Left ventricle myocardium inferior (tissue), 1 donor: ENCODE measurements around the gene CLIC6. TPM values are rescaled to one million over a fixed set of nuclear protein-coding genes. Genes with fewer than 3 reads are reported as not detected.

Source experiments
- DNase-seq: peaks from one replicate; pipeline ENCODE4 v3.0.0-alpha.2; 2020
- H3K27ac ChIP-seq: fragments of 200-600 bp; replicated peaks from 2 replicates; pipeline ENCODE4 v1.8.0; 2021
- H3K27me3 ChIP-seq: fragments of 200-600 bp; 2 replicates; pipeline ENCODE4 v1.8.0; 2021; ENCODE audit warnings: low read depth
- H3K36me3 ChIP-seq: fragments of 200-600 bp; 2 replicates; pipeline ENCODE4 v1.8.0; 2021
- H3K4me1 ChIP-seq: fragments of 200-600 bp; 2 replicates; pipeline ENCODE4 v1.8.0; 2021
- H3K4me3 ChIP-seq: fragments of 200-600 bp; 2 replicates; pipeline ENCODE4 v1.8.0; 2021; ENCODE audit warnings: mild to moderate bottlenecking, moderate library complexity
- H3K9me3 ChIP-seq: fragments of 200-600 bp; replicated peaks from 2 replicates; pipeline ENCODE4 v1.8.0; 2021
- CTCF ChIP-seq: fragments of 200-600 bp; IDR thresholded peaks from 2 replicates; pipeline ENCODE4 v1.8.0; 2021; ENCODE audit warnings: antibody characterized with exemption, mild to moderate bottlenecking, borderline replicate concordance
- intact Hi-C: fragments of 100-400 bp; cut with micrococcal nuclease; formaldehyde crosslinking; loops from one replicate; pipeline ENCODE4 v1.11.0; 2022
- total RNA-seq: library from RNA; stranded (reverse); fragmentation: NEBNext Ultra II Directional; extraction: Animal tissue kit (Norgen Biotek cat#: 25700); gene quantifications from one replicate; pipeline ENCODE4 v1.2.1, GENCODE V29; 2021
- donor health status: DM: no; HTN: yes; CAD: no; lungs with severe emphysema.

CLIC6 gene
- total RNA-seq, 1 donor from 2014 or later = 11.2 TPM

- DNase-seq = no peak
- H3K4me1 ChIP-seq = peaks cover 4% of the 10 kb centered on the region
- H3K27me3 ChIP-seq = peaks cover 7% of the 10 kb centered on the region
- no peak overlapping the region for H3K4me3 ChIP-seq
- TF ChIP-seq CTCF = no peak
- intact Hi-C loops = no loop called here
- no peaks in the 10 kb centered on the region for H3K36me3 ChIP-seq
- H3K9me3 ChIP-seq = no peaks in the 10 kb centered on the region
- H3K27ac ChIP-seq = no peak overlapping the region
These were observed 42.7 kb upstream of the CLIC6 start for GRCh38 chr21:34626131-34626530.

DNA sequence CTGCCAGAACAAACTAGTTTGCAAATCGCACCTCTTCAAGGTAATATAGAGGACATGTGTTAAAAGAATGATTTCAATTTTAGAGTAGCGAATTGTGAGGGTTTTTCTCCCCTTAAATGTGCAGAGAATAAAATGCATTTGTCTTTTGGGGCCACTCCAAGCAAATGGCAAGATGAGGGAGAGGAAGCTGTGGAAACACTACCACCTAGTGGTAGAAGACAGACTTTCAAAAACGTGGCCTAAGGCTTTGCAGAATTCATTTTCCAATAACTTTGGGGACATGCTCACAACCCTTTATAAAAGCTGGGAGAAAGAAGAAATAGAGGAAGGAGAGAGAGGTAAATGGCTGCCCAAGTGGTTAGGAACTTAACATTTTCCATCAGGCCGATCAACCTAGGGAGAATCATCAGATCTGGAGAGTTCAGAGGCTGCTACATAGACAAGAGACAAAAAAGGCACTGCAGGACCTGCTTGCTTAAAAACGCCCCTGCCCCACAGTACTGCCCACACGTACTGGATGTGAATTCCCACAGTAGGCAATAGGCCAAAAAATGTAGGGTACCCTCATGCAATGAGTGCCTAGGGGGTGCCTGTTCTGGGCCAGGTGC, 38.2 kb upstream of the CLIC6 start:
- H3K4me3 ChIP-seq = no peak overlapping the region
- peak; percentile 84 for TF ChIP-seq CTCF
- no peak overlapping the region for H3K27ac ChIP-seq
- no peaks in the 10 kb centered on the region for H3K9me3 ChIP-seq
- intact Hi-C loops = no loop called here
- H3K36me3 ChIP-seq = no peaks in the 10 kb centered on the region
- no peak for DNase-seq
- peaks cover 12% of the 10 kb centered on the region for H3K27me3 ChIP-seq
- H3K4me1 ChIP-seq = no peaks in the 10 kb centered on the region

- no peak for DNase-seq
- TF ChIP-seq CTCF = no peak
- Histone ChIP-seq H3K4me1 (no peaks in the 10 kb centered on the region), H3K36me3 (no peaks in the 10 kb centered on the region), H3K27me3 (peaks cover 12% of the 10 kb centered on the region), H3K4me3 (no peak overlapping the region), H3K9me3 (no peaks in the 10 kb centered on the region), H3K27ac (no peak overlapping the region)
- intact Hi-C loops = no loop called here
These were observed 36.3 kb upstream of the CLIC6 start for GRCh38 chr21:34632498-34632897.

DNA sequence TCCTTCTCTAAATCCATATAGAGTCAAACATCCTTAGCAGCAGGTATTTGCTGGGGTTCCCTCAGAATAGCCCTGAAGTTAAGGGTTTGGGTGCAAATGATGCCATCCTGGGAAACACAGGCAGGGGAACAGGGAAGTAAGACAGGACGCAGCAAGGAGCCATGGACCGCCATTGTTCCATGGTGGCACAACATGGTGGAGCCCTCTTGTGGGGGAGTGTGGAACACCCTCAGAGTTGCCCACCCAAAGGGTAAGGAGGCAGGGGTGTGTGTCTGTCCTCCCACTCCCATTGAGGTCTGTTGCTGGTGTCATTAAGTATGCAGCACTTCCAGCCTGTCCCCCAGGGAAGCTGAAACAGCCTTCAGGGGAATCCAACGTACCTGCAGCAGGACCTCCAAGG, 33.5 kb upstream of the CLIC6 start:
- Histone ChIP-seq H3K27me3 (peaks cover 12% of the 10 kb centered on the region), H3K9me3 (no peaks in the 10 kb centered on the region), H3K27ac (no peak overlapping the region), H3K4me3 (no peak overlapping the region), H3K36me3 (no peaks in the 10 kb centered on the region), H3K4me1 (no peaks in the 10 kb centered on the region)
- TF ChIP-seq CTCF = peak; percentile 44
- intact Hi-C loops = no loop called here
- no peak for DNase-seq

DNA sequence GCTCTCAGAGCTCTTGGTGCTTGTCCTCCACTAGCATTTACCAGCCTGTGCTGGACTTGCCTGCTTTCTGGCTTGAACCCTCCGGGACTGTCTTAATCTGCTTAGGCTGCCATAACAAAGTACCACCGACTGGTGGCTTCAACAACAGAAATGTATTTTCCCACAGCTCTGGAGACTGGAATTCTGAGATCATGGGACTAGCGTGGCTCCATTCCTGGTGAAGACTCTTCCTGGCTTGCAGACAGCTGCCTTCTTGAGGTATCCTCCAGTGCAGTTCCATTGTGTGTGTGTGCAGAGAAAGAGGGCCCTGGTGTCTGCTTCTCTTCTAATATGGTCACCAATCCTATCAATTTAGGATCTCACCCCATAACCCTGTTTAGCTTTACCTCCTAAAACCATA, 31.8 kb upstream of the CLIC6 start:
- intact Hi-C loops = no loop called here
- no peak overlapping the region for H3K4me3 ChIP-seq
- H3K4me1 ChIP-seq = no peaks in the 10 kb centered on the region
- no peak for DNase-seq
- no peak overlapping the region for H3K27ac ChIP-seq
- H3K27me3 ChIP-seq = peaks cover 12% of the 10 kb centered on the region
- no peaks in the 10 kb centered on the region for H3K9me3 ChIP-seq
- no peak for TF ChIP-seq CTCF
- H3K36me3 ChIP-seq = no peaks in the 10 kb centered on the region
